Measurements from ENCODE around the gene MBD3L2.
"Not testable (repeated sequence)": the region's sequence is repeated elsewhere in the genome, so short reads cannot be mapped to it uniquely, and the experiment has no call there.

MBD3L2 gene

GRCh38 chr19:7030278-7030677, 18.8 kb upstream of the MBD3L2 start, which contains the start of gene MBD3L5:
Gene MBD3L5, plus strand, starts transcription at chr19:7030578. Its CDS starts 34 bp downstream, at chr19:7030612.
- H3K9ac ChIP-seq (ENCODE audit: low read length); H3K79me2 ChIP-seq (ENCODE audit: insufficient read depth, low read length); H3K4me3 ChIP-seq (ENCODE audit: insufficient read depth, low read length, poor library complexity, severe bottlenecking); H3K27me3 ChIP-seq (ENCODE audit: low read length); H3K36me3 ChIP-seq (ENCODE audit: low read length); H4K20me1 ChIP-seq (ENCODE audit: low read depth, low read length); H2AFZ ChIP-seq (ENCODE audit: low read depth, low read length, severe bottlenecking); H3F3A ChIP-seq (ENCODE audit: insufficient read depth); H3K9me3 ChIP-seq (ENCODE audit: insufficient read depth, low read length); H3K9me2 ChIP-seq (replicated peaks; ENCODE audit: insufficient read depth, low read length); H3K27ac ChIP-seq (ENCODE audit: low read depth, low read length); H3K4me2 ChIP-seq (ENCODE audit: low read depth, low read length, poor library complexity, severe bottlenecking): not testable (repeated sequence)

- H3K27ac ChIP-seq (ENCODE audit: low read depth, low read length); H4K20me1 ChIP-seq (ENCODE audit: low read depth, low read length); H3K9ac ChIP-seq (ENCODE audit: low read length); H2AFZ ChIP-seq (ENCODE audit: low read depth, low read length, severe bottlenecking); H3K79me2 ChIP-seq (ENCODE audit: insufficient read depth, low read length); H3K27me3 ChIP-seq (ENCODE audit: low read length); H3K4me2 ChIP-seq (ENCODE audit: low read depth, low read length, poor library complexity, severe bottlenecking); H3F3A ChIP-seq (ENCODE audit: insufficient read depth); H3K9me3 ChIP-seq (ENCODE audit: insufficient read depth, low read length); H3K4me3 ChIP-seq (ENCODE audit: insufficient read depth, low read length, poor library complexity, severe bottlenecking); H3K9me2 ChIP-seq (replicated peaks; ENCODE audit: insufficient read depth, low read length); H3K36me3 ChIP-seq (ENCODE audit: low read length): not testable (repeated sequence)
Observed at GRCh38 chr19:7040079-7040478, 9.0 kb upstream of the MBD3L2 start, which contains the start of gene MBD3L4. Gene MBD3L4, minus strand, starts transcription at chr19:7040179. Its CDS starts 35 bp downstream, at chr19:7040144.

GRCh38 chr19:7041563-7041962, 7.6 kb upstream of the MBD3L2 start:
- H3K27ac ChIP-seq (ENCODE audit: low read depth, low read length); H3K9me2 ChIP-seq (replicated peaks; ENCODE audit: insufficient read depth, low read length); H3K4me3 ChIP-seq (ENCODE audit: insufficient read depth, low read length, poor library complexity, severe bottlenecking); H3K79me2 ChIP-seq (ENCODE audit: insufficient read depth, low read length); H3K4me2 ChIP-seq (ENCODE audit: low read depth, low read length, poor library complexity, severe bottlenecking); H3F3A ChIP-seq (ENCODE audit: insufficient read depth); H4K20me1 ChIP-seq (ENCODE audit: low read depth, low read length); H2AFZ ChIP-seq (ENCODE audit: low read depth, low read length, severe bottlenecking); H3K9me3 ChIP-seq (ENCODE audit: insufficient read depth, low read length); H3K27me3 ChIP-seq (ENCODE audit: low read length); H3K36me3 ChIP-seq (ENCODE audit: low read length); H3K9ac ChIP-seq (ENCODE audit: low read length): not testable (repeated sequence)

GRCh38 chr19:7051421-7051820, 2.3 kb downstream of the MBD3L2 start:
- not testable (repeated sequence) for H3K79me2 ChIP-seq (ENCODE audit: insufficient read depth, low read length); H3F3A ChIP-seq (ENCODE audit: insufficient read depth); H3K27me3 ChIP-seq (ENCODE audit: low read length); H3K4me3 ChIP-seq (ENCODE audit: insufficient read depth, low read length, poor library complexity, severe bottlenecking); H3K36me3 ChIP-seq (ENCODE audit: low read length); H3K4me2 ChIP-seq (ENCODE audit: low read depth, low read length, poor library complexity, severe bottlenecking); H3K27ac ChIP-seq (ENCODE audit: low read depth, low read length); H3K9me2 ChIP-seq (replicated peaks; ENCODE audit: insufficient read depth, low read length); H4K20me1 ChIP-seq (ENCODE audit: low read depth, low read length); H3K9me3 ChIP-seq (ENCODE audit: insufficient read depth, low read length); H2AFZ ChIP-seq (ENCODE audit: low read depth, low read length, severe bottlenecking); H3K9ac ChIP-seq (ENCODE audit: low read length)

GRCh38 chr19:7052896-7053295, 3.8 kb downstream of the MBD3L2 start:
- not testable (repeated sequence) for H3K9me2 ChIP-seq (replicated peaks; ENCODE audit: insufficient read depth, low read length); H3K9me3 ChIP-seq (ENCODE audit: insufficient read depth, low read length); H3K79me2 ChIP-seq (ENCODE audit: insufficient read depth, low read length); H3F3A ChIP-seq (ENCODE audit: insufficient read depth); H3K27me3 ChIP-seq (ENCODE audit: low read length); H3K4me3 ChIP-seq (ENCODE audit: insufficient read depth, low read length, poor library complexity, severe bottlenecking); H4K20me1 ChIP-seq (ENCODE audit: low read depth, low read length); H3K9ac ChIP-seq (ENCODE audit: low read length); H3K4me2 ChIP-seq (ENCODE audit: low read depth, low read length, poor library complexity, severe bottlenecking); H3K27ac ChIP-seq (ENCODE audit: low read depth, low read length); H2AFZ ChIP-seq (ENCODE audit: low read depth, low read length, severe bottlenecking); H3K36me3 ChIP-seq (ENCODE audit: low read length)

GRCh38 chr19:7054635-7055368, 5.7 kb downstream of the MBD3L2 start:
- not testable (repeated sequence) for H3K36me3 ChIP-seq (ENCODE audit: low read length); H3K9me3 ChIP-seq (ENCODE audit: insufficient read depth, low read length); H2AFZ ChIP-seq (ENCODE audit: low read depth, low read length, severe bottlenecking); H3K27me3 ChIP-seq (ENCODE audit: low read length); H3K4me2 ChIP-seq (ENCODE audit: low read depth, low read length, poor library complexity, severe bottlenecking); H3F3A ChIP-seq (ENCODE audit: insufficient read depth); H3K79me2 ChIP-seq (ENCODE audit: insufficient read depth, low read length); H3K9me2 ChIP-seq (replicated peaks; ENCODE audit: insufficient read depth, low read length); H3K4me3 ChIP-seq (ENCODE audit: insufficient read depth, low read length, poor library complexity, severe bottlenecking); H3K9ac ChIP-seq (ENCODE audit: low read length); H3K27ac ChIP-seq (ENCODE audit: low read depth, low read length); H4K20me1 ChIP-seq (ENCODE audit: low read depth, low read length)

- not testable (repeated sequence) for H4K20me1 ChIP-seq (ENCODE audit: low read depth, low read length); H3K9me3 ChIP-seq (ENCODE audit: insufficient read depth, low read length); H3K9me2 ChIP-seq (replicated peaks; ENCODE audit: insufficient read depth, low read length); H3K27ac ChIP-seq (ENCODE audit: low read depth, low read length); H3K36me3 ChIP-seq (ENCODE audit: low read length); H3K4me2 ChIP-seq (ENCODE audit: low read depth, low read length, poor library complexity, severe bottlenecking); H3F3A ChIP-seq (ENCODE audit: insufficient read depth); H3K4me3 ChIP-seq (ENCODE audit: insufficient read depth, low read length, poor library complexity, severe bottlenecking); H2AFZ ChIP-seq (ENCODE audit: low read depth, low read length, severe bottlenecking); H3K27me3 ChIP-seq (ENCODE audit: low read length); H3K9ac ChIP-seq (ENCODE audit: low read length); H3K79me2 ChIP-seq (ENCODE audit: insufficient read depth, low read length)
Observed at GRCh38 chr19:7055679-7056078, 6.6 kb downstream of the MBD3L2 start.

- H3K9me2 ChIP-seq (replicated peaks; ENCODE audit: insufficient read depth, low read length) = not testable (repeated sequence)
Observed at GRCh38 chr19:7056371-7056770, 7.2 kb downstream of the MBD3L2 start.

More at GRCh38 chr19:7056371-7056770, 7.2 kb downstream of the MBD3L2 start:
- H3K9ac ChIP-seq (ENCODE audit: low read length); H4K20me1 ChIP-seq (ENCODE audit: low read depth, low read length); H3F3A ChIP-seq (ENCODE audit: insufficient read depth); H3K9me3 ChIP-seq (ENCODE audit: insufficient read depth, low read length); H3K4me3 ChIP-seq (ENCODE audit: insufficient read depth, low read length, poor library complexity, severe bottlenecking); H3K27me3 ChIP-seq (ENCODE audit: low read length); H2AFZ ChIP-seq (ENCODE audit: low read depth, low read length, severe bottlenecking); H3K4me2 ChIP-seq (ENCODE audit: low read depth, low read length, poor library complexity, severe bottlenecking); H3K36me3 ChIP-seq (ENCODE audit: low read length); H3K27ac ChIP-seq (ENCODE audit: low read depth, low read length); H3K79me2 ChIP-seq (ENCODE audit: insufficient read depth, low read length): not testable (repeated sequence)
